Mucosa of stomach (tissue), 1 donor: Measurements from ENCODE around the gene SLC23A1.

ENCODE experiments used
- H3K27me3 ChIP-seq: one replicate; pipeline ENCODE4 v1.7.0; 2013; ENCODE audit warnings: mild to moderate bottlenecking, low read length; ENCODE audit not compliant: control insufficient read depth, insufficient read depth
- H3K36me3 ChIP-seq: one replicate; pipeline ENCODE4 v1.7.0; 2013; ENCODE audit warnings: low read length; ENCODE audit not compliant: control insufficient read depth, insufficient read depth
- H3K4me1 ChIP-seq: one replicate; pipeline ENCODE4 v1.7.0; 2013; ENCODE audit warnings: mild to moderate bottlenecking, low read length; ENCODE audit not compliant: control insufficient read depth, insufficient read depth
- H3K4me3 ChIP-seq: one replicate; pipeline ENCODE4 v1.7.0; 2013; ENCODE audit warnings: low read length
- H3K9ac ChIP-seq: one replicate; pipeline ENCODE4 v1.7.0; 2013; ENCODE audit warnings: mild to moderate bottlenecking, low read length, moderate library complexity
- H3K9me3 ChIP-seq: one replicate; pipeline ENCODE4 v1.7.0; 2013; ENCODE audit warnings: mild to moderate bottlenecking, low read length, moderate library complexity; ENCODE audit not compliant: control insufficient read depth
- donor health status: Pancreatic carcinoma.

The SLC23A1 gene

DNA sequence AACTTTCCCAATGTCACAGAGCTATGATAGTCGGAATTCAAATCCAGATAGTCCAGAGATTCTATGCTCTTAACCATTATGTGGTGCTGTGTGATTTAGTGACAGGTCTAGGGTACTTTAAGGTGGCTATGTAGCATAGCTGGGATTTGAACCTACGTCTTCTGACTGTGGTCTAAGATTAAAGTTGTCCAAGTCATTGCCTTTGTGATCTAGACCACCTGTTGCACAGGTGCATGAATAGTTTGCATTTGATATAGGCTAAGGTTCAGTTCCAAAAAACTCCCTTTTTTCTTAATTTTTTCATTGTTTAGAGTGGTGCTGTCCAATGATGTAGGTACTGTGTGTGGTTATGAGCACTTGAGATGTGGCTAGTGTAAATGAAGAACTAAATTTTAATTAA lies 38.9 kb downstream of the SLC23A1 start:
- Histone ChIP-seq H3K36me3 (no peaks in the 10 kb centered on the region), H3K9ac (no peak overlapping the region), H3K4me1 (peaks cover 14% of the 10 kb centered on the region), H3K9me3 (no peaks in the 10 kb centered on the region), H3K27me3 (no peaks in the 10 kb centered on the region), H3K4me3 (no peak overlapping the region)

DNA sequence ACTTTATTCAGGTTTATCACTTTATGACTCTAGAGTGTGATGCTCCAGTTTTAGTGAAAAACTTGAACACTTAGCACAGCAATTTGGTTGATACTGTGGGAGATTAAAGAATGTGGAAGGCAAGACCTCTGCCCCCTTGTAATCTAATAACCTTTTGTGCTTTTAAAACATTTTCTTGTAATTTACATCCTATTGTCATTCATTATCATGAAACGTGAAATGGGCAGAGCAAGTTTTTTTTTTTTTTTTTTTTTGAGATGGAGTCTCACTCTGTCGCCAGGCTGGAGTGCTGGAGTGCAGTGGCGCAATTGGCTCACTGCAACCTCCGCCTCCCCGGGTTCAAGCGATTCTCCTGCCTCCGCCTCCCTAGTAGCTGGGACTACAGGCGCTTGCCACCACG lies 39.6 kb downstream of the SLC23A1 start:
- no peak overlapping the region for H3K9ac ChIP-seq
- H3K9me3 ChIP-seq = no peaks in the 10 kb centered on the region
- no peak overlapping the region for H3K4me3 ChIP-seq
- H3K4me1 ChIP-seq = peaks cover 14% of the 10 kb centered on the region
- H3K27me3 ChIP-seq = no peaks in the 10 kb centered on the region
- H3K36me3 ChIP-seq = no peaks in the 10 kb centered on the region

DNA sequence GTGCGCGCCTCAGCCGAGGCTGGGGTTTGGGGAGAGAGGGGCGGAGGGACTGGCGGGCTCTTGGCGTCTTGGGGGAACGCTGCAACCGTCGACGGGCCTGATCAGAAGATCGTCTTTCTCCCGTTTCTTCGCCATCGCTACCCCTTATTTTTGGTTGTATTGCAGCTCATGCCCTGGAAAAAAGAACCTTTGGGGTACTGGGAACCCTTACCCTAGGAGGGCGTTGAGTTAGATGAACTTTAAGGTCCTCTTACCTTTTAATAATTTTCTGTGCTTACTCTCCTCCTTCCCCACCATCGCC lies 40.7 kb downstream of the SLC23A1 start:
- Histone ChIP-seq H3K9me3 (no peaks in the 10 kb centered on the region), H3K4me3 (peak overlapping the region; percentile 79), H3K36me3 (no peaks in the 10 kb centered on the region), H3K4me1 (peaks cover 14% of the 10 kb centered on the region), H3K27me3 (no peaks in the 10 kb centered on the region), H3K9ac (peak overlapping the region; percentile 92)

DNA sequence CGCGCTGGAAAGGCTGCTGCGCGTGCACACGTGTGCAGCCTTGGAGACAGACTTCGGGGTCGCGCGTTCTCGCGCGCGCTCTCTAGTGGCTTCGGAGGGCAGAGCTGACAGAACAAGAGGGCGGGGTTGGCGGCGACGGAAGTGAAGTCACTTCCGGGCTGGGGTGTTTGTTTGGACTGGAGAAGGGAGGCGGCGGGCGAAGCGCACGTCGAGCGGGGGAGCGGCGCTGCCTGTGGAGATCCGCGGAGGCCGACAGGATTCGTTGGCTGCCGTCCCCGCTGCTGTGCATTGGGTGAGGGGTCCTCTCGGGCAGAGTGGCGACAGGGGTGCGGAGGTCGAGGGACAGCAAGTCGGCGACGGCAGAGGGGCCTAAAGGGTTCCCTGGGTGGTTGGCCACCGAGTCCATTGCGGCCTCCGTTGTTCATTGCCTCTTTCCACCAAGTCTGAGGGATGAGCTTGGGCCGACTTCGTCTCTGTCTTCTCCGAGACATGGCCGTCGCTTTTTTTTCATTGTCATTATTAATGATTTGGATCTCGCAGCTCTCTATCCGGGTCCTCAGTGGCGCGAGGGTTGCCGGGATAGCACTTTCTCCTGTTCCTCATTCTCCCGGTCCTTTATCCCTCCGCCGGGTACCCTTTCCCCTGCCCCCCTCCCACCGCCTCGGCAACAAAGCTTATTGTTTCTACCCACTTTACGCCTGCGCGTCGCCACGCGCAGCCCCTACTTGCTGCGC lies 41.2 kb downstream of the SLC23A1 start, which contains the start of gene PAIP2:
Gene PAIP2, plus strand, starts transcription at position 166 of the 734 bp plus-strand sequence. CDS start 21,931 bp downstream, outside the sequence.
- Histone ChIP-seq H3K9ac (peak within 1 kb of the TSS; percentile 92), H3K4me1 (peaks cover 14% of the 10 kb centered on the region), H3K27me3 (no peaks in the 10 kb centered on the region), H3K4me3 (peak within 1 kb of the TSS; percentile 79), H3K9me3 (no peaks in the 10 kb centered on the region), H3K36me3 (no peaks in the 10 kb centered on the region)

DNA sequence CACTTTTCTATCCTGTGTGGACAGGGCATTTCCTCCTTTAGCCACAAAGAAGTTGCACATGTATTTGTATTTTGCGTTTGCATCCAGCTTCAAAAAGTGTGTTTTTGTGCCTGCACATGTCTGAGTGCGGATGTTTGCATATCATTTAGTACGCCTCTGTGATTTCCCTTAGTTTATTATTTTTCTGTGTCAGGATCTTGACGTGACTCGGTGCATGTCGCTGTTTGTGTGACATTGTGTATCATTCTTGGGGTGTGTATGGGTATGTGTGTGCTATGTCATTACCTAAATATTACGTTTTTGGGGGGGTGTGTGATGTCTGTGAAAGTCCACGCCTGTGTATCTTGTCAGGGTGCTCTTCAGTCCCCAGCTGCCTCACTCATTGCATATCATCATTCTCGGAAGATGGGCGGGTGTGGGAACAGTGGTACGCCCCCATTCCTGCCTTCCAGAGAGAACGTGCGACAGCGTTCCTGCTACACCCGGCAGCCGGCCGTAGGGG lies 41.9 kb downstream of the SLC23A1 start:
- no peaks in the 10 kb centered on the region for H3K27me3 ChIP-seq
- no peaks in the 10 kb centered on the region for H3K36me3 ChIP-seq
- peak overlapping the region; percentile 79 for H3K4me3 ChIP-seq
- no peaks in the 10 kb centered on the region for H3K9me3 ChIP-seq
- peaks cover 14% of the 10 kb centered on the region for H3K4me1 ChIP-seq
- H3K9ac ChIP-seq = peak overlapping the region; percentile 44

DNA sequence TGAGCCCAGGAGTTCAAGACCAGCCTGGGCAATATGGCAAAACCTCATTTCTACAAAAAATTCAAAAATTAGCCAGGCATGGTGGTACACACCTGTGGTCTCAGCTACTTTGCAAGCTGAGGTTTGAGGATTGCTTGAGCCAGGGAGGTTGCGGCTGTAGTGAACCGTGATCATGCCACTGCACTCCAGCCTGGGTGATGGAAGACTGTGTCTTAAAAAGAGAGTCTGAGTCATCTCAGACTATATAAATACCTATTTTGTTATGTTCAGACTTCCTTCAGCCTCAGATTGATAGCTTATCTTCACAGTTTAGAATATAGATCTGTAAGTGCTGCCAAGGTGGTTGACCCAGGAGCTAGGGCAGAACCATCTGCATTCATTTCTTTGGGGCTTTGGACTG lies 43.0 kb downstream of the SLC23A1 start:
- peaks cover 14% of the 10 kb centered on the region for H3K4me1 ChIP-seq
- H3K9me3 ChIP-seq = no peaks in the 10 kb centered on the region
- H3K4me3 ChIP-seq = no peak overlapping the region
- H3K9ac ChIP-seq = no peak overlapping the region
- H3K36me3 ChIP-seq = no peaks in the 10 kb centered on the region
- no peaks in the 10 kb centered on the region for H3K27me3 ChIP-seq

DNA sequence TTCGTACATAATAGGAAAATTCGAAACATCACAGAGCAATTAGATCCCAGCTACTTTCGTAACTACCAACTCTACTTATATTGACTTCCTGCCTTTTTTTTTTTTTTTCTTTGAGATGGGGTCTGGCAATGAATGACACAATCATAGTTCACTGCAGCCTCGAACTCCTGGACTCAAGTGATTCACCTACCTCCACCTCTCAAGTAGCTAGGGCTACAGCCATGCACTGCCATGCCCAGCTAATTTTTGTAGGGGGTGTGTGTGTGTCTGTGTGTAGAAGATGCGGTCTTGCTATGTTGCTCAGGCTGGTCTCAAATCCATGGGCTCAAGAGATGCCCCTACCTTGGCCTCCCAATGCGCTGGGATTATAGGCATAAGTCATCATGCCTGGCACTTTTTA lies 47.3 kb downstream of the SLC23A1 start:
- no peak overlapping the region for H3K4me3 ChIP-seq
- no peak overlapping the region for H3K9ac ChIP-seq
- peaks cover under 1% of the 10 kb centered on the region for H3K4me1 ChIP-seq
- H3K36me3 ChIP-seq = no peaks in the 10 kb centered on the region
- H3K27me3 ChIP-seq = no peaks in the 10 kb centered on the region
- no peaks in the 10 kb centered on the region for H3K9me3 ChIP-seq
